Spleen (tissue), 7 donors: Measurements from ENCODE around the gene ARSK.

Experiments
- CTCF ChIP-seq, 11 experiments: fragments of 200-600 bp in 7 of 11; fragments of 450-650 bp in 4 of 11; sonication (generic) in 4 of 11; IDR thresholded peaks in 8 of 11; conservative IDR thresholded peaks in 3 of 11; 1 replicate in 7 of 11; 2 replicates in 4 of 11; pipeline versions ENCODE4 v1.4.0 to v1.8.0; 2016 to 2021; ENCODE audit warnings: antibody characterized with exemption in 11 of 11, inconsistent platforms in 4 of 11, mild to moderate bottlenecking in 1 of 11
- POLR2A ChIP-seq, 3 donors: fragments of 450-650 bp; IDR thresholded peaks; one replicate each; pipeline ENCODE4 v1.5.1; 2017; ENCODE audit warnings: antibody characterized with exemption in 3 of 3, mild to moderate bottlenecking in 1 of 3
- donor health status: DM: no; HTN: no; CAD: no; lungs with moderate emphysema.
- donor health status: DM: no; HTN: no; CAD: no.
- donor health status: DM: no; HTN: no; CAD: no.

GRCh38 chr5:95619096-95619495 is 64.2 kb downstream of the ARSK start:
- TF ChIP-seq CTCF (IDR thresholded peaks at IDR 0.05 in 8 of 11, conservative IDR thresholded peaks at IDR 0.05 in 3 of 11): no peak
- no peak for TF ChIP-seq POLR2A (IDR thresholded peaks at IDR 0.05)
